CD4-positive, alpha-beta T cell (primary cell): ENCODE results near the gene CLEC3A. TPM values are rescaled to one million over a fixed set of nuclear protein-coding genes. Genes with fewer than 3 reads are reported as not detected.

ENCODE experiments used
- ATAC-seq: fragments of 200-7000 bp; cut with Tn5 transposase; one replicate; pipeline ENCODE4 v1.10.0; 2022; ENCODE audit warnings: mild to moderate bottlenecking; ENCODE audit not compliant: poor library complexity
- CTCF ChIA-PET: fragments of 350-600 bp; sonication (Branson Sonifier 250); formaldehyde crosslinking; loops from one replicate; lab custom pipeline; 2021; ENCODE audit warnings: antibody characterized with exemption, inconsistent platforms; lab: Charles Lee
- POLR2A ChIA-PET: fragments of 350-600 bp; sonication (Branson Sonifier 250); formaldehyde crosslinking; loops from one replicate; lab custom pipeline; 2021; ENCODE audit warnings: antibody characterized with exemption, inconsistent platforms; lab: Charles Lee
- DNase-seq, 14 experiments: peaks; one replicate each; pipeline ENCODE4 v3.0.0-alpha.2; 2013 to 2020; ENCODE audit warnings: mixed read lengths in 2 of 14
- H3K27ac ChIP-seq, 2 donors: one replicate each; pipeline versions ENCODE4 v1.5.1 to v1.7.0; 2013; ENCODE audit warnings: low read length in 2 of 2, low read depth in 1 of 2, mild to moderate bottlenecking in 1 of 2
- H3K27me3 ChIP-seq, 2 experiments: 1 replicate in 1 of 2; 2 replicates in 1 of 2; pipeline versions ENCODE4 v1.6.1 to v1.7.0; 2013; ENCODE audit warnings: low read length in 2 of 2, control low read depth in 1 of 2, mild to moderate bottlenecking in 1 of 2, moderate library complexity in 1 of 2; ENCODE audit not compliant: insufficient read depth in 2 of 2, control insufficient read depth in 1 of 2
- H3K36me3 ChIP-seq: one replicate; pipeline ENCODE4 v1.6.1; 2013; ENCODE audit warnings: low read length, control low read depth; ENCODE audit not compliant: insufficient read depth
- H3K4me1 ChIP-seq: one replicate; pipeline ENCODE4 v1.6.1; 2013; ENCODE audit warnings: low read length, control low read depth; ENCODE audit not compliant: insufficient read depth
- H3K4me3 ChIP-seq: one replicate; pipeline ENCODE4 v1.5.1; 2013; ENCODE audit warnings: mild to moderate bottlenecking, low read length, moderate library complexity
- H3K9me3 ChIP-seq, 2 experiments: 1 replicate in 1 of 2; 2 replicates in 1 of 2; pipeline versions ENCODE4 v1.6.1 to v1.7.0; 2013; ENCODE audit warnings: low read length in 2 of 2, mild to moderate bottlenecking in 2 of 2, control low read depth in 1 of 2, moderate library complexity in 1 of 2; ENCODE audit not compliant: control insufficient read depth in 1 of 2, insufficient read depth in 1 of 2
- H3K27ac Mint-ChIP-seq: one replicate; pipeline ENCODE4 v1.8.0; 2020; ENCODE audit warnings: mixed read lengths
- H3K27me3 Mint-ChIP-seq: one replicate; pipeline ENCODE4 v1.8.0; 2021; ENCODE audit warnings: mixed read lengths
- H3K36me3 Mint-ChIP-seq: one replicate; pipeline ENCODE4 v1.8.0; 2021; ENCODE audit warnings: low read depth, mixed read lengths
- H3K4me1 Mint-ChIP-seq: one replicate; pipeline ENCODE4 v1.8.0; 2021; ENCODE audit warnings: low read depth, mixed read lengths
- H3K4me3 Mint-ChIP-seq: one replicate; pipeline ENCODE4 v1.8.0; 2020; ENCODE audit warnings: mild to moderate bottlenecking, mixed read lengths
- H3K9me3 Mint-ChIP-seq: one replicate; pipeline ENCODE4 v1.8.0; 2020; ENCODE audit warnings: mixed read lengths
- CTCF ChIP-seq: fragments of 200-600 bp; IDR thresholded peaks from one replicate; pipeline ENCODE4 v1.8.0; 2022; ENCODE audit warnings: antibody characterized with exemption, mild to moderate bottlenecking
- intact Hi-C, 2 experiments: fragments of 100-400 bp; cut with DNase I in 1 of 2; cut with micrococcal nuclease in 1 of 2; formaldehyde crosslinking; loops; one replicate each; pipeline versions ENCODE4 v1.15.1 to v1.9.0; 2023 to 2025; cut with DNase I, micrococcal nuclease
- total RNA-seq, 174 experiments: library from RNA in 2 of 174; stranded (reverse) in 2 of 174; gene quantifications; one replicate each; pipeline ENCODE4 v1.2.3 and lab custom pipeline; 2021 to 2026

The CLEC3A gene
- total RNA-seq, 2 experiments from 2014 or later = not detected

- DNase-seq (no peak), ATAC-seq (no peak)
- no peaks in the 10 kb centered on the region for H3K9me3 Mint-ChIP-seq
- intact Hi-C loops = no loop called here
- TF ChIP-seq CTCF = no peak
- H3K27ac Mint-ChIP-seq = no peak overlapping the region
- H3K4me1 Mint-ChIP-seq = no peaks in the 10 kb centered on the region
- no peak overlapping the region for H3K4me3 Mint-ChIP-seq
- H3K36me3 ChIP-seq = no peaks in the 10 kb centered on the region
- H3K36me3 Mint-ChIP-seq = no peaks in the 10 kb centered on the region
- H3K27me3 ChIP-seq = peaks cover 0 to 3% of the 10 kb centered on the region in 2 experiments
- POLR2A ChIA-PET = no interaction called here
- no peak overlapping the region for H3K4me3 ChIP-seq
- no peaks in the 10 kb centered on the region for H3K4me1 ChIP-seq
- peaks cover 0 to 3% of the 10 kb centered on the region in 2 experiments for H3K9me3 ChIP-seq
- peaks cover 35% of the 10 kb centered on the region for H3K27me3 Mint-ChIP-seq
- CTCF ChIA-PET = no interaction called here
- H3K27ac ChIP-seq = no peak overlapping the region
Measured at GRCh38 chr16:78069913-78070312, 47.6 kb downstream of the CLEC3A start.

- Histone ChIP-seq H3K27me3 (peaks cover 0 to 3% of the 10 kb centered on the region in 2 experiments), H3K4me3 (no peak overlapping the region), H3K4me1 (no peaks in the 10 kb centered on the region), H3K9me3 (peaks cover 0 to 3% of the 10 kb centered on the region in 2 experiments), H3K36me3 (no peaks in the 10 kb centered on the region), H3K27ac (no peak overlapping the region)
- Mint-ChIP-seq H3K9me3 (no peaks in the 10 kb centered on the region), H3K36me3 (no peaks in the 10 kb centered on the region), H3K4me3 (no peak overlapping the region), H3K27me3 (peaks cover 25% of the 10 kb centered on the region), H3K4me1 (no peaks in the 10 kb centered on the region), H3K27ac (no peak overlapping the region)
- no peak for DNase-seq
- ATAC-seq = no peak
- intact Hi-C loops = no loop called here
- CTCF ChIA-PET = no interaction called here
- TF ChIP-seq CTCF = no peak
- POLR2A ChIA-PET = no interaction called here
Measured at GRCh38 chr16:78072275-78072674, 49.9 kb downstream of the CLEC3A start.

GRCh38 chr16:78075800-78076199, 53.5 kb downstream of the CLEC3A start:
- H3K27me3 ChIP-seq = peaks cover 0 to 3% of the 10 kb centered on the region in 2 experiments
- H3K4me3 ChIP-seq = no peak overlapping the region
- no peak for TF ChIP-seq CTCF
- ATAC-seq (no peak), DNase-seq (no peak)
- H3K4me1 Mint-ChIP-seq = no peaks in the 10 kb centered on the region
- no peak overlapping the region for H3K27ac Mint-ChIP-seq
- POLR2A ChIA-PET = no interaction called here
- H3K4me1 ChIP-seq = no peaks in the 10 kb centered on the region
- intact Hi-C loops = no loop called here
- H3K27ac ChIP-seq = no peak overlapping the region
- H3K27me3 Mint-ChIP-seq = peaks cover 16% of the 10 kb centered on the region
- CTCF ChIA-PET = no interaction called here
- H3K9me3 Mint-ChIP-seq = no peaks in the 10 kb centered on the region
- no peaks in the 10 kb centered on the region for H3K36me3 Mint-ChIP-seq
- no peak overlapping the region for H3K4me3 Mint-ChIP-seq
- no peaks in the 10 kb centered on the region for H3K36me3 ChIP-seq
- no peaks in the 10 kb centered on the region for H3K9me3 ChIP-seq
